ENCODE data around the gene RHEBL1.

RHEBL1 gene

DNA sequence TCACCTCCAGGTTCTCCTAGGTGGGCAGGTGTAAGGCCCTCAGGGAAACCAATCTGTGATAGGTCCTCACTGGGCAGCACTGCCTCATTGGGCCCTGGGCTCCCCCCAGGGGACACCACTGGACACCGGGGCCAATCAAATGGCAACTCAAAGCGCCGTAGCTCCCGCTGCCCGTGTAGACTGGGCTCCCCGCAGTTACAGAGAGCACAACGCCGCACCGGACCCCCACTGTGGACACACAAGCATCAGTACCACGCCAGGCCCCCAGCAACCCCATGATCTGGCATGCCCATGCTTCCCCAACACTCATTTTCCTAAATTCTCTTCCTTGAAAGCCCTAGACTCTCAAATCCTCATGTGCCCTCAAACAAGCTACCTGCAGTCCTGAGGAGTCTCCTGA lies 15.3 kb downstream of the RHEBL1 start:
- no peak for DNase-seq (ENCODE audit: low read depth, low spot score)

DNA sequence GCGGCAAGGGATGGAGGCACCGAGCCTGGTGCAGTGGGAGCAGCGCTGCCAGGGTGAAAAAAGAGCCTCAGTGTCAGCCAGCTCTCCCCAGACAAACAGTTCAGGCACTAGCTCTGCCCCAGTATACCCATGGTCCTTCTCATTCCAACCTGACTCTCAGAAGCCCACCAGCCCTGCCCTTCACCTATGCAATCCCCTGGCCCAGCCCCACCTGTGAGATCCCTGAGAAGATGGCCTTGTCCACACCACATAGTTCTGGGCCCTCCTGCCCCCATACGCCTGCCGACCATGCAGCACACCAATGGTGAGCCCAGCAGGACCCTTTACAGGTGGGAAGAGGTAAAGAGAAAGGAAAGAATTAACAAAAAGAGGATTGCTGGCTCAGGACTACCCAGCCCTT lies 15.7 kb downstream of the RHEBL1 start:
- no peak for DNase-seq (ENCODE audit: low read depth, low spot score)

DNA sequence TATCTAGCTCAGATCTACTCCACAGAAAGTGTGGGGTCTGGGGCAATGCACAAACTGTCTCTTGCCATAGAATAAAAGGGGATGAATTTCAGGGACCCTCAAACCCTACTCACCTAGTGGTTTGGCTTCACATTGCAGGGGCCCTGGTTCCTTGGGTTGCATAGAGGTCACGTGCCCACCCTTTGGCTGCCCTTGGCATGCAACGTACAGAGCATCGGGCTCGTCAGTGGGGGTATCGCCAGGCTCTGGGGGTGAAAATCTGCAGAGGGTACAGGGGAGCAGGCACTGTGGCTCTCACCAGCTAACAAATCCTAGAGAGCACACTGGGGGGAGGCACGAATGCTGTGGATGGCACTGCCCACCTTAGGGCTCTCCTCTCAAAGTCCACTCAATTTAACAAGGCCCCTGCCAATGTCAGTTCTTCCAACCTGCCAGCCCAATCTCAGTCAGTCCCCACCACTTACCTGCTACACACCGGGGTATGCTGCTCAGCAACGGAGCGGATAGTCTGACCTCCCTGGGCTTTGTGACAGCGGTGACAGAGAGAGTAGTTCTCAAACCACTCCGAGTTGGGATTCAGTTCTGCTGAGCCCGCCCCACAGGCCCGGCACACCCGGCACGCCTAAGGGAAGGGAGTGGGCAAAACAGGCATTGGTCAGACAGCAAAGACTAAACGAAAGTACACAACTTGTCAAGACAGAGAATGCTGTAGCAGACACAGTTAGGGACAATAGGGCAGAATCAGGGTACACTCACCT lies 17.1 kb downstream of the RHEBL1 start:
- no peak for DNase-seq (ENCODE audit: low read depth, low spot score)

DNA sequence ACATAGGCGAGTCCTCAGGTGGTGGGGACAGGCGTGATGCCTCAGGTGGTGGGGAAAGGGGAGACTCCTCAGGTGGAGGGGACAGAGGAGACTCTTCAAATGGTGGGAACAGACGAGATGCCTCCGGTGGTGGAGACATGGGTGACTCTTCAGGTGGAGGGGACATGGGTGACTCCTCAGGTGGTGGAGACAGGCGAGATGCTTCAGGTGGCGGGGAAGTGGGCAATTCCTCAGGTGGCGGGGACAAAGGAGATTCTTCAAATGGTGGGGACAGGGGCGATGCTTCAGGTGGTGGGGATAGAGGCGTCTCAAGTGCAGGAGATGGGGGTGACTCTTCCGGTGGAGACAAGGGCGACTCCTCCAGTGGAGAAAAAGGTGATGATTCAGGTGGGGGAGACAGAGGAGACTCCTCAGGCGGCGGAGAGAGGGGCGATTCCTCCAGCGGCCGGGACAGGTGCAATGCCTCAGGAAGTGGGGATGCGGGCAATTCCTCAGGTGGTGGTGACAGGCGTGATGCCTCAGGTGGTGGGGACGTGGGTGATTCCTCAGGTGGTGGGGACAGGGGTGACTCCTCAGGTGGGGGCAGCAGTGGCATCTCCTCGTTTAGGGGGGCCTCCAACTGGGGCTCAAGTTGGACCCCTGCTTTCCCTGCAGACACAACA lies 17.9 kb downstream of the RHEBL1 start:
- DNase-seq (ENCODE audit: low read depth, low spot score), result no peak

DNA sequence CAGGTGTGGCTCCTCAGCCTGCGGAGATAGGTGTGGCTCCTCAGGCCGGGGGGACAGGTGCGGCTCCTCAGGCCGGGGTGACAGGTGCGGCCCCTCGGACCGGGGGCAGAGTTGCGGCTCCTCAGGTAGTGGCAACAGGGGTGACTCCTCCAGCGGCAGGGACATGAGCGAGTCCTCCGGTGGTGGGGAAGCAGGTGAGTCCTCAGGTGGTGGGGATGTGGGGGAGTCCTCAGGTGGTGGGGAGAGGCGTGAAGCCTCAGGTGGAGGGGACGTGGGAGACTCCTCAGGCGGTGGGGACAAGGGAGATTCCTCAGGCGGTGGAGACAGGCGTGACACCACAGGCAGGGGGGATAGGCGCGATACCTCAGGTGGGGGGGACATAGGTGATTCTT lies 18.4 kb downstream of the RHEBL1 start:
- DNase-seq (ENCODE audit: low read depth, low spot score), result no peak

DNA sequence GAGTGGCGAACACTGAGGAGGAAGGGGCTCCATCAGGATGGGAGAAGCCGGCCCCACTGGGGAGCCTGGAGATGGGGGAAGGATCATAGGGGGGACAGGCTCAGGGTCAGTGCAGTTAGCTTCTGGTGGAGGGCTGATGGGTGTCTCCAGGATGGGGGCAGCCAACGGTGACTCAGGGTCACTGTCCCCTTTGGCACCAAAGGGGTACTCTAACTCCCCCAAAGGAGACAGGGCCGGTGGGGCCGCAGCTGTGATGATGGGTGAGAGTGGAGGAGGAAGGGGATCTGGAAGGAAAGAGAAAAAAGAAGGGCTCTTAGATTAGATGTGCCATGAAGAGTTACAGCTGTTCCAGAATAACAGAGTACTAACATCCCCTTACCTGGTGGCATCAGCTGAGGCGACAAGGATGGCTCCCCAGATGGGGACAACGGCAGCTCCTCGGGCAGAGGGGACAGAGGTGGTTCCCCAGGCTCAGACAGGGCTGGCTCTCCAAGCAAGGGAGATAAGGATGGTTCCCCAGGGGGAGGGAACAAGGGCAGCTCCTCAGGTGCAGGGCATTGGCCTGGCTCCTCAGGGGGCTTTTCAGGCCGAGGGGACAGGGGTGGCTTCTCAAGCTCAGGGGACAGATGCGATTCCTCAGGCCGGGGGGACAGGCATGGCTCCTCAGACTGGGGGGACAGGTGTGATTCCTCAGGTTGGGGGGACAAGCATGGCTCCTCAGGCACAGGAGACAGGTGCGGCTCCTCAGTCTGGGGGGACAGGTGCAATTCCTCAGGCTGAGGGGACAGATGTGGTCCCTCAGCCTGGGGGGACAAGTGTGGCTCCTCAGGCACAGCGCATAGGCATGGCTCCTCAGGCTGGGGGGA lies 19.0 kb downstream of the RHEBL1 start:
- DNase-seq (ENCODE audit: low read depth, low spot score), result no peak

DNA sequence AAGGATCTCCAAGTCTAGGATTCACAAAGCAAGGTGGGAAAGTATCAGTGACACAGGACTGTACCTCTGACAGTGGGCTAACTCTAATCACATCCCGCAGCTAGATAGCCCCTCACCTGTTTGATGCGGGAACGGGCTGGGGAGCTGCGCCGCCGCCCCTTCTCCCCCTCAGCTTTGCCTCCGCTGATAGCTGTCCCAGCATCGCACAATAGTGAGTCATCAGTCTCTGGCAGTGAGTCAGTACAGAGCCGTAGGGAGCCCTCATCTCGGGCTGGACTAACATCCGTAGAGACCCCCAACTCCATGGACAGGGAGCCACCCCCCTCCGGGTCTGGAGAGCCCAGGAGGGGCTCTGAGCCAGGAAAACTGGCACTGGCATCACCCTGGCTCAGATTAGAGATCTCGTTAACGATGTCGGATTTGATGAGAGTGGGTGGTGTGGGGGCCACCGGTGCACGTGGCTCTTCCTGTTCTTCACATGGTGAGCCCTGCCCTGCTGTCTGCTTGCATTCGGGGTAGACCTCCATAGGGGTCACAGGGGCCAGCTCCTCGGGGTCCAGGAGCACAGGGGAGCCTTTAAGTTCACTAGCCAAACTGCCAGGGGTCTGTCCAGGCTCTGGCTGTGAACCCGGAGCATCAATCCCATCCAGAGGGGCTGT lies 20.1 kb downstream of the RHEBL1 start:
- no peak for DNase-seq (ENCODE audit: low read depth, low spot score)

DNA sequence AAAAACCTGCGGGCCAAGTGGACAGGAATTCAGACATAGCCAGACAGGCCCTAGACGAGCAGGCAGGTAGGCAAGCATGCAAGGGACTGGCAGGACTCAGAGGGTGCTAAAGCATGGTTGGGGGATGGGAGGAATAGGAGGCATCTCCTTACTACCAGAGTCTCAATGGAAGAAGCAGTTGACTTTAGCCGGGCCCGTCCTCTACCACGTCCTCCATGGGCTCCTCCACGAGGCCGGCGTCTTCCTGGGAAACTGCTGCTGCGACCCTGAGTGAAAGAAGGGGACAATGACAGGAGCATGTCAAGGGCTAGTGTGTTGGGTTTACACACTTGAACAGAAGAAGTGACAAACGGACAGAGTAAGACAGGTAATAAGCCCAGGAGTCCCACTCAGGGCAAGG lies 20.8 kb downstream of the RHEBL1 start:
- DNase-seq (ENCODE audit: low read depth, low spot score), result no peak

DNA sequence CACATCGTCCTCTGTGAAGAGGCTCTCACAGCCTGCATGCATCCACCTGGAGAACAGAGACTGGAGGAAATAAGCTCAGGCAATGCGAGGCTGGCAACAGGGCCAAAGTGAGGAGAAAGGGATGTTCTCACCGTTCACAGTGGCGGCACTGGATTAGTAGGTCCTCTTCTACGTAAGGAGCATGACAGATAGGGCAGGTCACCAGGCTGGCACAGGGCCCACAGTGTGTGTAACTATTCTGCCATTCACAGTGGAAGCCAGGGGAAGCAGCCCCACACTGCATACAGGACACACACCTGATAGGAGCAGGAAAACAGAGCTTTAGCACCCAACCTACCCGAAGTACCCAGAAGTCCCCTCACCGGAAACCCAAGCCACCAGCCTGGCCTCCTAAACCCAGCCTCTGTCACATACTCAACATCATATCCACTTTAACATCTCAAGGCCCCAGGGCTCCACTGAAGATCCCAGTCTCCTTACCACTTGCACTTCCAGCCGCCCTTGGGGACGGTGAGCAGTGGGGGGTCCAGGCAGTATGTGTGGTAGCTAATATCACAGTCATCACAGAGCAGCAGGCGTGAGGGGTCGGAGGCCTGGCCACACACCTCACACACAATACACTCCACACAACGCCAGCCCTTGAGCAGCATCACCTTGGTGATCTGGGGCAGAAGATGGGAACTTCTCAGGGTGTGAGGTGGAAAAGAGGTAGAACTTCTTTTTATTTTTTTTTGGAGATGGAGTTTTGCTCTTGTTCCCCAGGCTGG lies 23.5 kb downstream of the RHEBL1 start:
- DNase-seq (ENCODE audit: low read depth, low spot score), result no peak

DNA sequence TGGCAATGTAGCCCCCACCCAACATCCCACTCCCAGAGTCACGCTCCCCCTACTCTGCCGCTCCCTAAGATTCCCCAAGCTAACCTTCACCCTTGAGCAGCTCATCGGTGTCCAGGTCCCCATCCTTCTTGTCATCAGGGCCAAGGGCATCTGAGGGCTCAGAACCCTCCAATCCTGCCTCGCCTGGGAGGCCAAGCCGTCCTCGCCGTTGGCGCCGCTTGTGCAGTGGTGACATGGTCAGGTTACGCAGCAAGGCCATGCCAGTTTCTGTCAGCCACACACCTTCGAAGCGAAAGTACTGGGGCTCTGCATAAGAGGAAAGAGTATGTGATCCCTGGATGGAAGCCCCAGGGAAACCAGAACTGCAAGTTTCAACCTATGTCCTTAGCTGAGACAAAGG lies 25.1 kb downstream of the RHEBL1 start:
- no peak for DNase-seq (ENCODE audit: low read depth, low spot score)

DNA sequence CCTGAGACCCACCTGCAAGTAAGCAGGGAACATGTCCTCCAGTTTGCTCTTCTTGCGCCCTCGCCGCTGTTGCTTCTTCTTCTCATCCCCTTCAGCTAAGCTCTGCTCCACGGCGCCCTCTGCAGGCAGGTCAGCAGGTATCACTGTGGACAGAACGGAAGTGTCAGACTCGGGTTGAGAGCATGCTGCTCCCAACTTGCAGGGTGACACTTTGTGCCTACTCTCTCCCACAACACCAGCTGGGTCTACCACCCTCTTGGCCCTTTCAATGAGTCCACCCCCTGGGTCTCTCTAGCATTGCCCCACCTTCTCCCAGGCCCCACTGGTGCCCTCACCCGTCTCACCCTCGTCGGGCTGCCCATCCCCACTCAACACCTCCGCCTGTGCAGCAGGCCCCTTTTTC lies 25.9 kb downstream of the RHEBL1 start:
- peak; percentile 66 for DNase-seq (ENCODE audit: low read depth, low spot score)

DNA sequence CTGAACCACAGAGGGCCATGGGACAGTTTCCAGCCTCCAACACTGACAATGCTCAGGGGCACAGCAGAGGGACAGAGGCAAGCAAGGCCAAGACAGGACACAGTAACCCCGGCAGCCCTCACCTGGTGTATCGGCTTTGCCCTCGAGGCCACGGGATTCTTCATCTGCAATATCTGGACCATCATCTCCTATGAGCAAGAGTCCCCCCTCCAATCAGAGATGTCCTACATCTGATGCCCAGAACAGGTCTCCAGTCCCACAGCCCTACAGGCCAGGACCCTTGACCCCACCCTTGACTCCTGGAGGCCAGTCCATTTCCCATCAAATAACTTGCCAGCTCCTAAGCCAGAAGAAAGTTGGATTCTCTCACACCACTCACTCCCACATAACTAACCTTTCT lies 26.5 kb downstream of the RHEBL1 start:
- DNase-seq (ENCODE audit: low read depth, low spot score), result no peak

DNA sequence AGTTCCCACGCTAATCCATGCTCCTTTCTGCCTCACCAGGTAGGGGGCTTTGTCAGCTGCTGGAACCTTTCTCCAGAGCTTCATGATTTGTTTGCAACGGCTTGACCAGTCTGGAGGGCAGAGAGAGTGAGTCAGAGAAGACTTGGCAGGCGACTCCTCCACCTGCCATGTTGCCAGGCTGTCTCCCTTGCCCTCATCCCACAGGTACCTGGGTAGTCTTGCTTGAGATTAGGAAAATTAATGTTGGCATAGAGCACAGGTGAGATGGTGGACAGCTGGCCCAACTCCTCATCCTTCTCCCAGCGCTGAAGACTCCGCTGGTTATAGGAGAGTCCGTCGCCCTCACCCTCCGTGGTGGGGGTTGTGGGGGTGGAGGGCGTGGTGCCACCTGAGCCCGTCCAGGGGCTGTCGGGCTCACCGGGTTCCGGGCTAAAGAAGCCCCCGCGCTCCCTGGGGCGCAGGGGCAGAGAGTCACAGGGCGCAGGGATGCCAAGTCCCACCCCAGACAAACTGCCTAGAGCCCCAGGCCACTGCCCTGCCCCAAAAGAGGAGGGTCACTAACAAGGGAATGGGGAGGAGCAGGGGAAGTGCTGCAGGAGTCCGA lies 27.8 kb downstream of the RHEBL1 start:
- no peak for DNase-seq (ENCODE audit: low read depth, low spot score)

DNA sequence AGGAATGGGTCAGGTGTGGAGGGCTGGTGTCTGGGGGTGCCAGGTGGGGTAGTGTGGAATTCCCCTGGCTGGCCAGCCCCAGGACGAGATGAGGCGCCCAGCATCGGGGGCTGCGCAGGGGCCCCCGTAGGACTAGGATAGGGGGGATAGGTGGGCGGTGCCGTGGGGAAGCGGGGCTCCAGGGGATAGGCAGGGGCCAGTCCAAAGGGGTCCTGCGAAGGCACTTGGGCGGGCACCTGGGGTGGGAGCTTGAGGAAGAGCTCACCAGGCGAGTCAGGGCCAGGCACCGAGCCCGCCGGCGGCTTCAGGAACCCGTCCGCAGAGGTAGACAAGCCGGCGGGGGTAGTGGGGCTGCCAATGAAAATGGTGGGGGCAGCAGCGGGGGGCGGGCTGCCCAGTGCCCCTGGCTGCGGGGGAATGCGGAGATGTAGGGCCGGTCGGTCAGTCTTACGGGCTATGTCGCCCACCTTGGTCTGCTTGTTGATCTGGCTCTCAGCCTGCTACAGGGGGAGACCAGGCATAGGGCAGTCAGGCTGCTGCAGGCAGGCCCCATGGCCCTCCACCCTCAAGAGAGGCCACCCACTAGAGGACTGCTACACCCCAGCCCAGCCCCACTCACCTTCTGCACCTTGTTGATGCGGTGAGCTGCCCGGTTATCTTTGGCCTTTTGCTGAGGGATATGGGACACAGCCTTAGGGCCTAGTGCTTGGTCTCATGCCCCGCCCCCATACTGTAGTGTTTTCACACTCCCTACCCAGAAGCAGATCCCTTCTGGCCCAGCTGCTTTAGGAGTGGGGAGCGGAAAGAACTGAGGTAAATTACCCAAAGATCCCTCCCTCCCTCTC lies 28.5 kb downstream of the RHEBL1 start:
- no peak for DNase-seq (ENCODE audit: low read depth, low spot score)

DNA sequence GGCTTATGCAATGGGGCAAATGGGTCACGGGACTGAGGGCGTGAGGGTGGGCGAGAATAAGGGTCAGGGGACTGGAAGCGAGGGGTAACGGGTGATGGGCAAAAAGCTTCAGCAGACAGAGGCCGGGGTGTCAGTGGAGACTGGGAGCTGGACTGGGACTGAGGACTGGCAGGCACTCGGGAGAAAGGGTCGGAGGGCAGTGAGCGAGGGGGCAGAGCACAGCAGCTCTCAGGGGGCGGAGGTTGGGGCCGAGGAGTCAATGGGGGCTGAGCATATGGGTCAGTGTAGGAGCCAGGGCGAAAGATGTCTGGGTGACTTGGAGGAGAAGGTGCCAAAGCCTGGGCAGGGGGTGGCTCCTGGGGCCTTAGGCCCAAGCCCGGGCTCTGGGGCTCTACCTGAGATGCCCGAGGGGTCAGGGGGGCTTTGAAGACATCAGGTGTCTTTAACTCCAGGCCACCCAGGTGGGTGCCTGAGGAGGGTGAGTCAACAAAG lies 29.4 kb downstream of the RHEBL1 start:
- DNase-seq (ENCODE audit: low read depth, low spot score), result no peak

DNA sequence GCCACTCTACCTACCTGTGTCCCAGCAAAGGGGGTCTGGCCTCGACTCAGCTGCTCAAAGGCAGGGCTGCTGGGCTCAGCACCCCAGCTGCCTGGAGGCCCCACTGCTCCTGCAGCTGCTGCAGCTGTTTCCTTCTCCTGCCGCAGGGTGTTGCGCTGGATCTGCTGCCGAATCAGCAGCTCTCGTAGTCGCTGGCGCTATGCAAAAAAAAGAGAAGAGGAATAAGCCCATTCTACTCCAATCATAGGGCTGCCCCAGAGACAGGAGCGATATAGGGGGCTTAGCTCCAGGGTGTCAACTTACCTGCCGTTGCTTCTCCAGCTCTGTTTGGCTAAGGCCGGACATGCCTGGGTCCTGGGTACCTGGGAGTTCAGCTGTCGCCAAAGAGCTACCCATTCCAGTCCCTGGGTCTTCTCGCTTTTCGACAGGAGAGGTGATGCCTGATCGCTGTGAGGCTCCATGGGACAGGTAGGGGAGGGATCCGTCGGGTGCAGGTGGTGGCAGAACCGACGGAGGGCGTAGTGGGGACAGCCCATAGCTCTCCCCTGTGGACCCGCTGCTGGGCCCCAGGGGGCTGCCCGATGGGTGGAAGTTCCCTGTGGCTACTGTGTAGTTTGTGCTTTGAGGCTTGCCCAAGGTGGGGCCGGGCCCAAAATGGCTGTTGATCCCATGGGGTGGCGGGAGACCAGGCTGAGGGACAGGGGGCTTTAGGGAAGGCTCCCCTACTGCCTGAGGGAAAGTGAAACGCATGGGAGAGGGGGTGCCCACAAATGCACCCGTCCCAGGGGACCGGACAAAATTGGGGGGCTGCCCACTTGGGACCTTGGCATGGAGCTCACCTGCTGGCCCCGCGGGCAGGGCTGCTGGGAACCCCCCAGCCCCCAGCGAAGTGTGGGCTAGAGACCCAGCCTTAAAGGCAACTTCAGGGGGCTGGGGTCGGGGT lies 30.1 kb downstream of the RHEBL1 start:
- no peak for DNase-seq (ENCODE audit: low read depth, low spot score)

DNA sequence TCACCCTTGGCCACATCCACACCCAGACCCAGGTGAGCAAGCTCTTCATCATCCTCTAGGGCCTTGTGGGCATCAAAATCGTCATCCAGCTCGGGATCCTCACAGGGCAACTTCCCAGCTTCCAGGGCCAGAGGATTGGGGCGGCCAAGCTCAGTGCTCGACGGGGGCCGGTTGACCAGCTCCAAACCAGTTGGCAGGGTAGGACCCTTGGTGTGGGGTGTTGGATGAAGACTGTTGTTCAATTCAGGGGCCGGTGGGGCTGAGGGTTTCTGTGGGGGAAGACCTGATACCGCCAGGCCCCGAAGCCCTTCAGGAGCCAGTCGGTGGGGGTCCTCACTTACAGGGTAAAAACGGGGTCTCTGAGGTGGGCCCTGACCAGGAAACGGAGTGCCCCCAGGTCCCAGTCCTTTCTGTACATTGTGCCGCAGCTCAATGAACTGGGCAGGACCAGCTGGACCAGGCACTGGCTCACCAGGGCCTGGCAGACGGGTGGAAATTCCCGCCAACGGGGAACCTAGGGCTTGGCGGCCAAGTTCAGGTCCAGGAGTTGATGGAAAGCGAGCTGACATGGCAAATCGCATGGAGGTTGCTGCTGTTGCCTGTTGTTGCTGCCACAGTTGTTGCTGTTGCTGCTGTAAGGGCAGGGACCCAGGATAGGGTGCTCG lies 31.4 kb downstream of the RHEBL1 start:
- DNase-seq (ENCODE audit: low read depth, low spot score), result no peak

DNA sequence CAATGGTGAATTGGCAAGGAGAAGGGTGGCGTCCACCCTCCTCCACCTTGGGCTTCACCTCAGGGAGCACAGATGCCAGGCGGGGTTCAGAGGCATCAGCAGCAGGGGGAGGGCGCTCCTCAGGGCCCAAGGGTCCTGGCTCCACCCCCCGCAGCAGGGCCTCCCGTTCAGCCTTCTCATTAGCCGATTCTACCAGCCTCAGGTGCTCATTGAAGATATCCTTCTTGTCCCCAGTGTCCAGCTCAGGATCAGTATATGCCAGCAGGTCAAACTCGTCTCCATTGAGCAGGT lies 31.9 kb downstream of the RHEBL1 start:
- no peak for DNase-seq (ENCODE audit: low read depth, low spot score)
